ENCODE data around the gene INSR.
"Not testable (repeated sequence)": the region's sequence is repeated elsewhere in the genome, so short reads cannot be mapped to it uniquely, and the experiment has no call there.

INSR gene

DNA sequence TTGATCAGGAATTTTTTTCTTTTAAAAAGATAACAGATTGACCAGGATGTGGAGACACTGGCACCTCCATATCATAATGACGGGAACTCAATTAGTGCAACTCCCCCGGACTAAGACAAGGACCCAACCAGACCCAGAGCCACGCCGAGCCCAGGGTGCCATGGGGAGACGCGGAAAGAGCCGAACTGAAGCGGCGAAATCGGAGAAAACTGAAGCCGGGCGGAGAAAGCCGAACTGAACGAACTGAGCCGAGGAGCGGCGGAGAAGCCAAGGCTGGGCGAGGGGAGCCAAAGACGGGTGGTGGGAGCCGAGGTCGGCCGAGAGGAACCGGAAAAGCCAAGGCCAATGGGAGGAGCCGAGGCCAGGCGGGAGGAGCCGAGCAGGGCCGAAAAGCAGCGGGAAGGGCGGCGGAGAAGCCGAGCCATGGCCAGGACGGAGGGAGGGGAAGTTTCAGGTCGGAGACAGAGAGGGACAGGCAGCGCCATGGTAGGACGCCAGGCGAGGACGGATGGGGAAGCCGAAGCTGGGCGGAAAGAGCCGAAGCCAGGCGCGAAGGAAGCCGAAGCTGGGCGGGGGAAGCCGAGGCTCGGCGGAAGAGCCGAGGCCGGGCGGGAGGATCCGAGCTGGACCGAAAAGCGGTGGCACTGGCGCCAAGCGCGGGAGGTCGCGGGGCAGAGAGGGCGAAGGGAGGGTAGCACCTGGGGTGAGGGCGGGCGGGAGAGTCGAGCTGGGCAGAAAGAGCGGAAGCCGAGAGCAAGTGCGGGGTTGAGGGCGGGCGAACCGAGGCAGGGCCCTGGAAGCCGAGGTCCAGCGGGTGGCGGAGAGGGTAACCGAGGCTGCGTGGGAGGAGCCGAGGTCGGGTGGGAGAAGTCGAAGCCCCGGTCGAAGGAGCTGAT, 195.3 kb downstream of the INSR start:
- DNase-seq (ENCODE audit: low read depth) = peak; percentile 83

GRCh38 chr19:7098096-7098495, 196.1 kb downstream of the INSR start:
- DNase-seq (ENCODE audit: low read depth) = no peak

GRCh38 chr19:7088999-7089398, 205.2 kb downstream of the INSR start:
- no peak for DNase-seq (ENCODE audit: low read depth)

GRCh38 chr19:7083076-7083956, 210.9 kb downstream of the INSR start:
- DNase-seq (ENCODE audit: low read depth) = no peak

- DNase-seq (ENCODE audit: low read depth) = no peak
These were observed 216.2 kb downstream of the INSR start for GRCh38 chr19:7078008-7078407.

GRCh38 chr19:7076151-7076550, 218.1 kb downstream of the INSR start:
- DNase-seq (ENCODE audit: low read depth) = no peak

DNA sequence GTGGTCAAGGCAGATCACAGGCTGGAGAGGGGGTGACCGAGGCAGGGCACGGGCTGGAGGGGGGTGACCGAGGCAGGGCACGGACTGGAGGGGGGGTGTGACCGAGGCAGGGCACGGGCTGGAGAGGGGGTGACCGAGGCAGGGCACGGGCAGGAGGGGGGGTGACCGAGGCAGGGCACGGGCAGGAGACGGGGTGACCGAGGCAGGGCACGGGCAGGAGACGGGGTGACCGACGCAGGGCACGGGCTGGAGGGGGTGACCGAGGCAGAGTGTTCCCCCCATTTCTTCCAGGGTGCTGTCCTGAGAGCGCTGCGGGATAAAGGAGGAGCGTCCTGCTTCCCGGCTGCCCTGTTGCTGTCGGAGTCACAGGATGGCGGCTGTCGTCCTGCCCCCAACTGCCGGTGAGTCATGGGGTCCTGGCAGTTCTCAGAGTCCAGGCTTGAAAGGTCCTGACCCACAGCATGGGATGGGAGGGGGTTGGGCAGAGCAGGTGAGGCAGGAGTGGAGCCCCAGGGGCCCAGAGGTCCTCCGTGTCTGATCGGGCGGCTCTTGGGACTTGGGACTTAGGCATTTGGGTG, 219.4 kb downstream of the INSR start:
- no peak for DNase-seq (ENCODE audit: low read depth)

GRCh38 chr19:7072541-7072940, 221.7 kb downstream of the INSR start:
- no peak for DNase-seq (ENCODE audit: low read depth)

DNA sequence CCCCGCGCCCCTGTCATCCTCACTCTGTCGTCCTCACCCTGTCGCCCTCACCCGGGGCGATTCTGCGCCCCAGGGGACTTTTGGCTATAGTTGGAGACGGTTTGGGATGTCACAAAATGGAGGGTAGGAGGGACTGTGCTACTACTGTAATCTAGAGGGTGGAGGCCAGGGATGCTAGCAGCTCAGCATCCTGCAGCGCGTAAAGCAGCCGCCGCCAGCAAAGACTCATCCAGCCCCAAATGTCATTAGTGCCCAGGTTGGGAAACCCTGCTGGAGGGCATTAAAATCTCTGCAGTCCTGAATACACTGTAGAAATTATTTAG, 224.3 kb downstream of the INSR start:
- DNase-seq (ENCODE audit: low read depth) = no peak

GRCh38 chr19:7069042-7069903, 224.9 kb downstream of the INSR start, which contains the start of gene ZNF557:
Gene ZNF557 (plus strand): TSS chr19:7069703. CDS start chr19:7075075, 5,372 bp downstream.
- peak; percentile 99 for DNase-seq (ENCODE audit: low read depth)

- DNase-seq (ENCODE audit: low read depth) = no peak
These were observed 225.6 kb downstream of the INSR start for GRCh38 chr19:7068599-7068998.

- no peak for DNase-seq (ENCODE audit: low read depth)
These were observed 226.5 kb downstream of the INSR start for GRCh38 chr19:7067716-7068115.

GRCh38 chr19:7067122-7067521, 227.1 kb downstream of the INSR start:
- not testable (repeated sequence) for DNase-seq (ENCODE audit: low read depth)

DNA sequence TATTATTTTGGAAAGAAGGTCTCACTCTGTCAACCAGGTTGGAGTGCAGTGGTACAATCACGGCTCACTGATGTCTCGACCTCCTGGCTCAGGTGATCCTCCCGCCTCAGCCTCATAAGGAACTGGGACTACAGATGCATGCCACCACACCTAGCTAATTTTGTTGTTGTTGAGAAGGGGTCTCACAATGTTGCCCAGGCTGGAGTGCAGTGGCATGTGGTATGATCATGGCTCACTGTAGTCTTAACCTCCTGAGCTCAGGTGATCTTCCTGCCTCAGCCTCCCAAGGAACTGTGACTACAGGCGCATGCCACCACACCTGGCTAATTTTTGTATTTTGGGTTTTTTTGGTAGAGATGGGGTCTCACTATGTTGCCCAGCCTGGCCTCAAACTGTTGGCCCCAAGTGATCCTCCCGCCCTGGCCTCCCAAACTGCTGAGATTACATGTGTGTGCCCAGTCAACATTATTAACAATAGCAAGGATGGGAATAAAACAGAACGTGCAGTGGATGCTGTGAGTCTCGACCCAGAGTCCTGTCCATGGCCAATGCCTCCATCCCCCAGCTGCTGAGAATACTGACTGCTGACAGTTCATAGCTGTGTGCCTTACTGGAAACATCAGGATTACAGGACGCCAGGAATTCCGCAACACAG, 230.3 kb downstream of the INSR start:
- no peak for DNase-seq (ENCODE audit: low read depth)

DNA sequence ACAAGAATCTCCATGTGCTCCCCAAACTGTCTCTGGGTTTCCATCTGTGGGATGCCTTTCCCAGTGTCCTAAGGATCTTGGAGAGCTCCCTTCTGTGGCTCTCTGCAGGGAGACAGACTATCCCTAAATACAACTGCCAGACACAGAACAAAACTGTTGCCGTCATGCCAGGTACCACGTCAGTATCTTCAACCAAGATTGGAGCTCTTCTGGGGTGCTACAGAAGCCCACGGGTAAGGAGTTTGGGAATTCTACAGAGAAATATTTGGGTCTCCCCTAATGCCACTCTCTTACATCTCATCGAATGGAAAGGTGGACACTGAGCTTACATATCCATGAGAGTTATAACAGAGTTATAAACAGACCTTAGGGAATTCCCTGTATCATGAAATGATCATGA, 230.9 kb downstream of the INSR start:
- no peak for DNase-seq (ENCODE audit: low read depth)

All from T follicular helper cell (primary cell).